IMR-90 (cell line): ENCODE data around the gene COL2A1.

Experiments
- BHLHE40 ChIP-seq: fragments of 150-350 bp; IDR thresholded peaks from 2 replicates; pipeline ENCODE4 v1.6.1; 2016; ENCODE audit warnings: mild to moderate bottlenecking, low read depth, low read length
- CEBPB ChIP-seq: IDR thresholded peaks from 2 replicates; pipeline ENCODE4 v1.6.1; 2012; ENCODE audit warnings: low read depth, low read length, improper control_type of control experiment
- CHD1 ChIP-seq: IDR thresholded peaks from 2 replicates; pipeline ENCODE4 v1.6.1; 2012; ENCODE audit warnings: low read depth, low read length, improper control_type of control experiment
- MAFK ChIP-seq: IDR thresholded peaks from 2 replicates; pipeline ENCODE4 v1.6.1; 2012; ENCODE audit warnings: low read depth, low read length, improper control_type of control experiment
- MAZ ChIP-seq: IDR thresholded peaks from 2 replicates; pipeline ENCODE4 v1.6.1; 2012; ENCODE audit warnings: low read depth, mild to moderate bottlenecking, low read length, improper control_type of control experiment, moderate library complexity, borderline replicate concordance
- MXI1 ChIP-seq: IDR thresholded peaks from 2 replicates; pipeline ENCODE4 v1.6.1; 2012; ENCODE audit warnings: low read depth, mild to moderate bottlenecking, low read length, moderate library complexity, borderline replicate concordance
- NFE2L2 ChIP-seq: fragments of 150-350 bp; IDR thresholded peaks from 2 replicates; pipeline ENCODE4 v1.6.1; 2016; ENCODE audit warnings: low read depth, mild to moderate bottlenecking, low read length
- POLR2A ChIP-seq: IDR thresholded peaks from 2 replicates; pipeline ENCODE4 v1.6.1; 2012; ENCODE audit warnings: mild to moderate bottlenecking, low read depth, low read length
- RAD21 ChIP-seq: IDR thresholded peaks from 2 replicates; pipeline ENCODE4 v1.6.1; 2012; ENCODE audit warnings: low read length, improper control_type of control experiment
- RCOR1 ChIP-seq: IDR thresholded peaks from 2 replicates; pipeline ENCODE4 v1.6.1; 2012; ENCODE audit warnings: mild to moderate bottlenecking, low read length, improper control_type of control experiment; ENCODE audit not compliant: insufficient replicate concordance
- RFX5 ChIP-seq: IDR thresholded peaks from 2 replicates; pipeline ENCODE4 v1.8.0; 2012; ENCODE audit warnings: low read depth, mild to moderate bottlenecking, low read length, moderate library complexity
- SMC3 ChIP-seq: fragments of 150-350 bp; IDR thresholded peaks from 2 replicates; pipeline ENCODE4 v1.6.1; 2016; ENCODE audit warnings: low read depth, mild to moderate bottlenecking, antibody characterized with exemption, low read length, moderate library complexity
- USF2 ChIP-seq: fragments of 150-350 bp; IDR thresholded peaks from 2 replicates; pipeline ENCODE4 v1.6.1; 2017; ENCODE audit warnings: mild to moderate bottlenecking, antibody characterized with exemption, low read length, low read depth
- TF ChIP-seq, protein P1 (sequence below): conservative IDR thresholded peaks from 2 replicates; pipeline ENCODE4 v1.5.1; 2012; ENCODE audit warnings: mild to moderate bottlenecking, low read depth, low read length, improper control_type of control experiment

GRCh38 chr12:47944685-47945340 is 59.5 kb downstream of the COL2A1 start:
- TF ChIP-seq, protein P1, sequence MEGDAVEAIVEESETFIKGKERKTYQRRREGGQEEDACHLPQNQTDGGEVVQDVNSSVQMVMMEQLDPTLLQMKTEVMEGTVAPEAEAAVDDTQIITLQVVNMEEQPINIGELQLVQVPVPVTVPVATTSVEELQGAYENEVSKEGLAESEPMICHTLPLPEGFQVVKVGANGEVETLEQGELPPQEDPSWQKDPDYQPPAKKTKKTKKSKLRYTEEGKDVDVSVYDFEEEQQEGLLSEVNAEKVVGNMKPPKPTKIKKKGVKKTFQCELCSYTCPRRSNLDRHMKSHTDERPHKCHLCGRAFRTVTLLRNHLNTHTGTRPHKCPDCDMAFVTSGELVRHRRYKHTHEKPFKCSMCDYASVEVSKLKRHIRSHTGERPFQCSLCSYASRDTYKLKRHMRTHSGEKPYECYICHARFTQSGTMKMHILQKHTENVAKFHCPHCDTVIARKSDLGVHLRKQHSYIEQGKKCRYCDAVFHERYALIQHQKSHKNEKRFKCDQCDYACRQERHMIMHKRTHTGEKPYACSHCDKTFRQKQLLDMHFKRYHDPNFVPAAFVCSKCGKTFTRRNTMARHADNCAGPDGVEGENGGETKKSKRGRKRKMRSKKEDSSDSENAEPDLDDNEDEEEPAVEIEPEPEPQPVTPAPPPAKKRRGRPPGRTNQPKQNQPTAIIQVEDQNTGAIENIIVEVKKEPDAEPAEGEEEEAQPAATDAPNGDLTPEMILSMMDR, result no peak
- TF ChIP-seq USF2, result no peak
- no peak for TF ChIP-seq RAD21
- TF ChIP-seq MAZ, result no peak
- TF ChIP-seq CHD1, result no peak
- no peak for TF ChIP-seq BHLHE40
- TF ChIP-seq CEBPB, result no peak
- no peak for TF ChIP-seq POLR2A
- no peak for TF ChIP-seq RCOR1
- no peak for TF ChIP-seq NFE2L2
- TF ChIP-seq MAFK, result no peak
- TF ChIP-seq MXI1, result no peak
- no peak for TF ChIP-seq SMC3
- TF ChIP-seq RFX5, result no peak
